CD14-positive monocyte (primary cell): ENCODE data around the gene MAFG. TPM values are rescaled to one million over a fixed set of nuclear protein-coding genes. Genes with fewer than 3 reads are reported as not detected.

Experiments used
- DNase-seq, 3 donors: peaks; one replicate each; pipeline ENCODE4 v3.0.0-alpha.2; 2011 to 2022
- H2AFZ ChIP-seq: 2 replicates; pipeline ENCODE4 v1.6.0; 2012; ENCODE audit warnings: mild to moderate bottlenecking, low read depth, low read length, inconsistent platforms; ENCODE audit not compliant: insufficient read depth, poor library complexity, severe bottlenecking
- H3K27ac ChIP-seq, 2 donors: 1 replicate in 1 of 2; 2 replicates in 1 of 2; pipeline ENCODE4 v1.5.1; 2012 to 2013; ENCODE audit warnings: low read length in 2 of 2, control low read depth in 1 of 2, inconsistent platforms in 1 of 2, low read depth in 1 of 2, mild to moderate bottlenecking in 1 of 2
- H3K27me3 ChIP-seq, 2 donors: one replicate each; pipeline versions ENCODE4 v1.6.0 to v1.6.1; 2011 to 2013; ENCODE audit warnings: low read length in 2 of 2; ENCODE audit not compliant: control insufficient read depth in 2 of 2, insufficient read depth in 2 of 2
- H3K36me3 ChIP-seq, 2 donors: replicated peaks in 1 of 2; 1 replicate in 1 of 2; 2 replicates in 1 of 2; pipeline versions ENCODE4 v1.5.1 to v1.6.1; 2012 to 2013; ENCODE audit warnings: low read length in 2 of 2, control low read depth in 1 of 2, inconsistent platforms in 1 of 2, mild to moderate bottlenecking in 1 of 2; ENCODE audit not compliant: insufficient read depth in 2 of 2, control insufficient read depth in 1 of 2
- H3K4me1 ChIP-seq, 2 donors: 1 replicate in 1 of 2; 2 replicates in 1 of 2; pipeline versions ENCODE4 v1.5.1 to v1.6.1; 2012 to 2013; ENCODE audit warnings: low read length in 2 of 2, control low read depth in 1 of 2, inconsistent platforms in 1 of 2, mild to moderate bottlenecking in 1 of 2, moderate library complexity in 1 of 2; ENCODE audit not compliant: insufficient read depth in 2 of 2, control insufficient read depth in 1 of 2
- H3K4me2 ChIP-seq: replicated peaks from 2 replicates; pipeline ENCODE3; 2012; ENCODE audit warnings: low read length, moderate library complexity, mild to moderate bottlenecking; ENCODE audit not compliant: poor library complexity, severe bottlenecking; ENCODE audit errors: extremely low read depth
- H3K4me3 ChIP-seq, 3 experiments: fragments of 200-600 bp in 1 of 3; sonication (generic) in 1 of 3; replicated peaks in 1 of 3; 1 replicate in 2 of 3; 2 replicates in 1 of 3; pipeline ENCODE4 v1.5.1; 2011 to 2013; ENCODE audit warnings: low read length in 3 of 3, mild to moderate bottlenecking in 3 of 3, control low read depth in 2 of 3, low read depth in 2 of 3, inconsistent platforms in 1 of 3, moderate library complexity in 1 of 3
- H3K79me2 ChIP-seq: 2 replicates; pipeline ENCODE4 v1.6.0; 2012; ENCODE audit warnings: mild to moderate bottlenecking, control low read depth, inconsistent platforms, low read length, moderate library complexity; ENCODE audit not compliant: insufficient read depth
- H3K9ac ChIP-seq: 2 replicates; pipeline ENCODE4 v1.6.0; 2017; ENCODE audit warnings: low read length, mild to moderate bottlenecking; ENCODE audit not compliant: insufficient read depth, poor library complexity, severe bottlenecking
- H3K9me3 ChIP-seq, 2 donors: replicated peaks in 1 of 2; 1 replicate in 1 of 2; 2 replicates in 1 of 2; pipeline versions ENCODE4 v1.5.1 to v1.6.1; 2012 to 2013; ENCODE audit warnings: low read length in 2 of 2, control low read depth in 1 of 2; ENCODE audit not compliant: control insufficient read depth in 1 of 2, insufficient read depth in 1 of 2
- H4K20me1 ChIP-seq: 2 replicates; pipeline ENCODE4 v1.6.0; 2012; ENCODE audit warnings: mild to moderate bottlenecking, low read length, control low read depth, moderate library complexity; ENCODE audit not compliant: insufficient read depth
- H3K27ac Mint-ChIP-seq, 7 donors: one replicate each; pipeline ENCODE4 v1.8.0; 2020; ENCODE audit warnings: mild to moderate bottlenecking in 7 of 7, mixed read lengths in 7 of 7, moderate library complexity in 6 of 7, inconsistent platforms in 2 of 7
- H3K27me3 Mint-ChIP-seq, 3 donors: one replicate each; pipeline ENCODE4 v1.8.0; 2021 to 2022; ENCODE audit warnings: low read depth in 3 of 3, mild to moderate bottlenecking in 3 of 3, mixed read lengths in 3 of 3, moderate library complexity in 3 of 3, inconsistent platforms in 1 of 3
- H3K36me3 Mint-ChIP-seq, 2 donors: one replicate each; pipeline ENCODE4 v1.8.0; 2020; ENCODE audit warnings: mixed read lengths in 2 of 2, inconsistent platforms in 1 of 2, mild to moderate bottlenecking in 1 of 2
- H3K4me1 Mint-ChIP-seq: one replicate; pipeline ENCODE4 v1.8.0; 2020; ENCODE audit warnings: mild to moderate bottlenecking, mixed read lengths
- H3K4me3 Mint-ChIP-seq, 2 donors: one replicate each; pipeline ENCODE4 v1.8.0; 2020; ENCODE audit warnings: mild to moderate bottlenecking in 2 of 2, mixed read lengths in 2 of 2, moderate library complexity in 1 of 2
- H3K9me3 Mint-ChIP-seq, 7 donors: one replicate each; pipeline ENCODE4 v1.8.0; 2020 to 2022; ENCODE audit warnings: mixed read lengths in 7 of 7, mild to moderate bottlenecking in 6 of 7, moderate library complexity in 6 of 7, inconsistent platforms in 2 of 7
- WGBS: methylation state at CpG from one replicate; pipeline ENCODE4 v1.1.5; 2013; ENCODE audit warnings: missing lambda C conversion rate; ENCODE audit not compliant: insufficient coverage; 5-methylcytosine and 5-hydroxymethylcytosine counted together
- intact Hi-C, 2 donors: fragments of 100-400 bp; cut with micrococcal nuclease; formaldehyde crosslinking; loops; one replicate each; pipeline versions ENCODE4 v1.15.0 to v1.15.1; 2023
- polyA plus RNA-seq, 3 donors: library from polyadenylated mRNA; depleted of rRNA in 1 of 3; unstranded in 2 of 3; stranded (reverse) in 1 of 3; fragments of 300-500 nt in 2 of 3; fragments of >200 nt in 1 of 3; fragmentation: Illumina TruSeq in 2 of 3; gene quantifications; 1 replicate in 2 of 3; 2 replicates in 1 of 3; pipeline ENCODE4 v1.2.3, GENCODE V29; 2012 to 2021
- TF ChIP-seq, protein P1 (sequence below): fragments of 200-600 bp; IDR thresholded peaks from one replicate; pipeline ENCODE4 v1.8.0; 2022; ENCODE audit warnings: antibody characterized with exemption, mild to moderate bottlenecking

MAFG gene
- polyA plus RNA-seq, 3 donors: 7.4 to 66.0 (median 7.6) TPM

GRCh38 chr17:81885454-81885853, 42.1 kb downstream of the MAFG start:
- Mint-ChIP-seq H3K27me3 (peaks cover 0 to 3% (median 0%) of the 10 kb centered on the region in 3 donors), H3K27ac (peak overlapping the region in 3 of 7 donors; percentile 29 to 66 (median 55)), H3K4me1 (peaks cover 5% of the 10 kb centered on the region), H3K9me3 (no peaks in the 10 kb centered on the region), H3K4me3 (no peak overlapping the region), H3K36me3 (peaks cover 57 to 93% of the 10 kb centered on the region in 2 donors)
- Histone ChIP-seq H3K36me3 (peaks cover 67 to 82% of the 10 kb centered on the region in 2 donors), H3K9ac (no peak overlapping the region), H3K27ac (peak overlapping the region in 1 of 2 donors; percentile 4), H3K4me1 (peaks cover 6 to 8% of the 10 kb centered on the region in 2 donors), H3K4me3 (no peak overlapping the region), H4K20me1 (peaks cover 38% of the 10 kb centered on the region), H3K79me2 (peaks cover 41% of the 10 kb centered on the region), H3K9me3 (no peaks in the 10 kb centered on the region), H3K4me2 (no peak overlapping the region), H2AFZ (no peak overlapping the region), H3K27me3 (no peaks in the 10 kb centered on the region)
- no peak for DNase-seq
- intact Hi-C loops: no loop called here
- TF ChIP-seq, protein P1, sequence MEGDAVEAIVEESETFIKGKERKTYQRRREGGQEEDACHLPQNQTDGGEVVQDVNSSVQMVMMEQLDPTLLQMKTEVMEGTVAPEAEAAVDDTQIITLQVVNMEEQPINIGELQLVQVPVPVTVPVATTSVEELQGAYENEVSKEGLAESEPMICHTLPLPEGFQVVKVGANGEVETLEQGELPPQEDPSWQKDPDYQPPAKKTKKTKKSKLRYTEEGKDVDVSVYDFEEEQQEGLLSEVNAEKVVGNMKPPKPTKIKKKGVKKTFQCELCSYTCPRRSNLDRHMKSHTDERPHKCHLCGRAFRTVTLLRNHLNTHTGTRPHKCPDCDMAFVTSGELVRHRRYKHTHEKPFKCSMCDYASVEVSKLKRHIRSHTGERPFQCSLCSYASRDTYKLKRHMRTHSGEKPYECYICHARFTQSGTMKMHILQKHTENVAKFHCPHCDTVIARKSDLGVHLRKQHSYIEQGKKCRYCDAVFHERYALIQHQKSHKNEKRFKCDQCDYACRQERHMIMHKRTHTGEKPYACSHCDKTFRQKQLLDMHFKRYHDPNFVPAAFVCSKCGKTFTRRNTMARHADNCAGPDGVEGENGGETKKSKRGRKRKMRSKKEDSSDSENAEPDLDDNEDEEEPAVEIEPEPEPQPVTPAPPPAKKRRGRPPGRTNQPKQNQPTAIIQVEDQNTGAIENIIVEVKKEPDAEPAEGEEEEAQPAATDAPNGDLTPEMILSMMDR: no peak
- over 99% methylated on average over 8 of the region's 10 CpGs for WGBS

GRCh38 chr17:81884968-81885367, 42.6 kb downstream of the MAFG start:
- no peak overlapping the region for H3K9ac ChIP-seq
- Mint-ChIP-seq H3K36me3 (peaks cover 56 to 93% of the 10 kb centered on the region in 2 donors), H3K27me3 (peaks cover 0 to 3% (median 0%) of the 10 kb centered on the region in 3 donors), H3K4me3 (no peak overlapping the region), H3K4me1 (no peaks in the 10 kb centered on the region), H3K27ac (peak overlapping the region in 5 of 7 donors; percentile 25 to 83 (median 43)), H3K9me3 (no peaks in the 10 kb centered on the region)
- no peak overlapping the region for H3K4me2 ChIP-seq
- peaks cover 68 to 84% of the 10 kb centered on the region in 2 donors for H3K36me3 ChIP-seq
- H3K27ac ChIP-seq: peak overlapping the region in 1 of 2 donors; percentile 4
- peaks cover 37% of the 10 kb centered on the region for H3K79me2 ChIP-seq
- H3K4me3 ChIP-seq: no peak overlapping the region
- H2AFZ ChIP-seq: no peak overlapping the region
- TF ChIP-seq, protein P1: no peak
- no peak for DNase-seq
- no peaks in the 10 kb centered on the region for H3K9me3 ChIP-seq
- H3K4me1 ChIP-seq: peaks cover under 1 to 4% of the 10 kb centered on the region in 2 donors
- intact Hi-C loops: no loop called here
- 100% methylated on average over 5 of the region's 5 CpGs for WGBS
- H4K20me1 ChIP-seq: peaks cover 38% of the 10 kb centered on the region
- no peaks in the 10 kb centered on the region for H3K27me3 ChIP-seq
